Colonic mucosa (tissue), 4 donors: ENCODE data around the gene FABP7. TPM values are rescaled to one million over a fixed set of nuclear protein-coding genes. Genes with fewer than 3 reads are reported as not detected.
A peak's percentile ranks its signal among the peaks of the same experiment; 100 is the strongest.

Experiments used
- DNase-seq: peaks from one replicate; pipeline ENCODE4 v3.0.0-alpha.2; 2020
- H3K27ac ChIP-seq: fragments of 200-600 bp; one replicate; pipeline ENCODE4 v1.8.0; 2021
- H3K27me3 ChIP-seq: fragments of 200-600 bp; one replicate; pipeline ENCODE4 v1.8.0; 2021
- H3K36me3 ChIP-seq: fragments of 200-600 bp; one replicate; pipeline ENCODE4 v1.8.0; 2021
- H3K4me1 ChIP-seq: fragments of 200-600 bp; one replicate; pipeline ENCODE4 v1.8.0; 2021; ENCODE audit warnings: mild to moderate bottlenecking
- H3K4me3 ChIP-seq: fragments of 200-600 bp; one replicate; pipeline ENCODE4 v1.8.0; 2021
- H3K9ac ChIP-seq, 2 donors: one replicate each; pipeline ENCODE4 v1.7.0; 2013; ENCODE audit warnings: control low read depth in 2 of 2, low read depth in 2 of 2, low read length in 2 of 2
- H3K9me3 ChIP-seq: fragments of 200-600 bp; one replicate; pipeline ENCODE4 v1.8.0; 2021
- CTCF ChIP-seq: fragments of 200-600 bp; IDR thresholded peaks from one replicate; pipeline ENCODE4 v1.8.0; 2022; ENCODE audit warnings: antibody characterized with exemption, mild to moderate bottlenecking
- intact Hi-C: fragments of 100-400 bp; cut with DNase I; formaldehyde crosslinking; loops from one replicate; pipeline ENCODE4 v1.14.1; 2022
- total RNA-seq, 2 donors: library from RNA; stranded (reverse); fragmentation: NEBNext Ultra II Directional in 1 of 2; extraction: Animal tissue kit (Norgen Biotek cat#: 25700) in 1 of 2; gene quantifications; one replicate each; pipeline ENCODE4 v1.2.1, GENCODE V29; 2021
- donor health status: healthy.
- donor health status: DM: no; HTN: no; CAD: no.
- donor health status: DM: no; HTN: no; CAD: no.

The FABP7 gene
- total RNA-seq, 2 donors from 2014 or later, result not detected

- H3K4me3 ChIP-seq, result peak overlapping the region; percentile 64
- H3K27ac ChIP-seq, result peak overlapping the region; percentile 98
- H3K9me3 ChIP-seq, result no peaks in the 10 kb centered on the region
- no peaks in the 10 kb centered on the region for H3K4me1 ChIP-seq
- TF ChIP-seq CTCF, result no peak
- DNase-seq, result no peak
- no peaks in the 10 kb centered on the region for H3K27me3 ChIP-seq
- H3K9ac ChIP-seq, result peak overlapping the region; percentile 94 to 97
- no peaks in the 10 kb centered on the region for H3K36me3 ChIP-seq
- intact Hi-C loops, result no loop called here
These were observed 10.5 kb downstream of the FABP7 start for GRCh38 chr6:122790028-122790422.

DNA sequence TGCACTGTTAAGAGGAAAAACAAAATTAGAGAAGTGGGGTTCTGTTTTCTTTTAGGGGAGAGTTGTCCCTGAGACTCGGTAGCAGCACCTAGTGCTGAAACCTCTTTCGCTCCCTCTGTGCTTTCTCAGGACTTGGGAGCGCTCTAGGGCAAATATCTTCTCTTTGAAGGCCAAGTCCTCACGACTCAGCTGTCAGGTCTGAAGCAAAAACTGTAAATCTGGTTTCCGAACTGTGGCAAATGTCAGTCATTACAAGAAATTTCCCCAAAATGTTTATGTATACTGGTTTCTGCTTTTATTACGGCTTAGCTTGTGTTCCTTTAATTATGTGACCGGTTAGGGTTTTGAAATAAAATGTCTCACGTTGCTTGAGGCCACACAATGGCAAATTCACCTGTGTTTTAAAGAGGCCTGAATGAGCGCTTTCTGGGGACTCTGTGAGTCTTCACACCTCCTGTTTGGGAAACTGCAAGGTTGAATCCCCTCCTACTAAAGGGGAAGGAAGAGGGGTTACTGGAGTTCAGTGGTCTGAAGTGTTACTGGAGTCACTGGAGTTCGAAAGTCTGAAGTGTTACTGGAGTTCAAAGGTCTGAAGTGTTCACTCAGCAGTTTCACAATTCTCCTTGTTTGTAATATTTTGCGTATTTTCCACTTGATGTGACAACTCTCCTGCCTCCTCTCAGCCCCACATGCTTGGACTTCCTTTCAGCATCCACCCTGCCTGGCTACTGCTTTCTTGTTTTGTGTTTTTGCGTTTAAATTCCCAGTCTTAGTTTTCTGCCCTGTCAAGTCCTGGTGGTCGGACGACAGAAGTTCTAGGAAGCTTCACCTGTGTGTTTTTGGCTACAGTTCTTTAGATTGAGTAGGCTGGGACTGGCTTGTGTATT is 11.2 kb downstream of the FABP7 start:
- Histone ChIP-seq H3K27ac (peak overlapping the region; percentile 98), H3K9me3 (no peaks in the 10 kb centered on the region), H3K36me3 (no peaks in the 10 kb centered on the region), H3K4me3 (peak overlapping the region; percentile 64), H3K4me1 (no peaks in the 10 kb centered on the region), H3K9ac (peak overlapping the region; percentile 94 to 97), H3K27me3 (no peaks in the 10 kb centered on the region)
- TF ChIP-seq CTCF, result no peak
- DNase-seq, result peak; percentile 44
- intact Hi-C loops, result no loop called here

GRCh38 chr6:122791310-122791679 is 11.8 kb downstream of the FABP7 start:
- intact Hi-C loops, result no loop called here
- no peaks in the 10 kb centered on the region for H3K36me3 ChIP-seq
- no peaks in the 10 kb centered on the region for H3K27me3 ChIP-seq
- H3K9ac ChIP-seq, result peak overlapping the region in 1 of 2 donors; percentile 97
- DNase-seq, result no peak
- no peaks in the 10 kb centered on the region for H3K9me3 ChIP-seq
- peak overlapping the region; percentile 98 for H3K27ac ChIP-seq
- no peaks in the 10 kb centered on the region for H3K4me1 ChIP-seq
- H3K4me3 ChIP-seq, result peak overlapping the region; percentile 5
- TF ChIP-seq CTCF, result no peak

DNA sequence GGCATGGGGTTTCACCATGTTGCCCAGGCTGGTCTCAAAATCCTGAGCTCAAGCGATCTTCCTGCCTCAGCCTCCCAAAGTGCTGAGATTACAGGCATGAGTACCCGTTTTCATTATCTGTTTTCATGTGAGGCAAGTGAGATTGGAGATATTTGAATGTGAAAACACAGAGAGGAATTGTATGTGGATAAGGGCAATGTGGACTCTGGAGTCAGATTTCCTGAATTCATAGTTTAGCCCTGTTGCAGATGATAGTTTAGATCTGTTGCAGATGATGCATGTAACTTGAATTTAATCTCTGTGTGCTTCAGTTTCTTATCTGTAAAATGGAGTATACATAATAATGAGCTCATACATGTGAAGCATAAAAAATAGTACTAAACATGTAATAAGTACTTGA is 13.2 kb downstream of the FABP7 start:
- Histone ChIP-seq H3K4me1 (no peaks in the 10 kb centered on the region), H3K27me3 (no peaks in the 10 kb centered on the region), H3K36me3 (no peaks in the 10 kb centered on the region), H3K4me3 (no peak overlapping the region), H3K9me3 (no peaks in the 10 kb centered on the region), H3K27ac (peak overlapping the region; percentile 98), H3K9ac (peak overlapping the region in 1 of 2 donors; percentile 3)
- no peak for TF ChIP-seq CTCF
- intact Hi-C loops, result no loop called here
- DNase-seq, result no peak

- Histone ChIP-seq H3K9me3 (no peaks in the 10 kb centered on the region), H3K4me3 (no peak overlapping the region), H3K27ac (peak overlapping the region; percentile 81), H3K36me3 (no peaks in the 10 kb centered on the region), H3K4me1 (peaks cover 3% of the 10 kb centered on the region), H3K9ac (peak overlapping the region in 1 of 2 donors; percentile 27), H3K27me3 (no peaks in the 10 kb centered on the region)
- intact Hi-C loops, result no loop called here
- DNase-seq, result no peak
- TF ChIP-seq CTCF, result no peak
These were observed 18.0 kb downstream of the FABP7 start for GRCh38 chr6:122797537-122797936.
